H9 (cell line): ENCODE results near the gene NPTX2. TPM values are rescaled to one million over a fixed set of nuclear protein-coding genes. Genes with fewer than 3 reads are reported as not detected.

Source experiments
- DNase-seq: peaks from one replicate; pipeline ENCODE4 v3.0.0-alpha.2; 2017
- H2AFZ ChIP-seq: one replicate; pipeline ENCODE4 v1.6.1; 2013; ENCODE audit warnings: mild to moderate bottlenecking, low read length, control low read depth, moderate library complexity
- H2AK5ac ChIP-seq: 2 replicates; pipeline ENCODE4 v1.6.1; 2013; ENCODE audit warnings: low read length, control low read depth, mixed read lengths; ENCODE audit not compliant: insufficient read length
- H2BK120ac ChIP-seq: one replicate; pipeline ENCODE4 v1.6.1; 2013; ENCODE audit warnings: low read depth, mild to moderate bottlenecking, low read length, control low read depth, inconsistent platforms; ENCODE audit not compliant: poor library complexity, severe bottlenecking
- H2BK12ac ChIP-seq: 2 replicates; pipeline ENCODE4 v1.6.1; 2013; ENCODE audit warnings: low read length, control low read depth, mixed read lengths, low read depth; ENCODE audit not compliant: insufficient read length
- H2BK15ac ChIP-seq: 2 replicates; pipeline ENCODE4 v1.6.1; 2013; ENCODE audit warnings: low read depth, low read length, control low read depth
- H2BK20ac ChIP-seq: one replicate; pipeline ENCODE4 v1.6.1; 2013; ENCODE audit warnings: low read depth, mild to moderate bottlenecking, low read length, control low read depth, inconsistent platforms; ENCODE audit not compliant: poor library complexity, severe bottlenecking
- H2BK5ac ChIP-seq: 2 replicates; pipeline ENCODE4 v1.6.1; 2013; ENCODE audit warnings: low read length, control low read depth, mixed read lengths; ENCODE audit not compliant: insufficient read length
- H3K14ac ChIP-seq: 2 replicates; pipeline ENCODE4 v1.6.1; 2013; ENCODE audit warnings: low read length, control low read depth; ENCODE audit not compliant: insufficient read depth
- H3K18ac ChIP-seq: 2 replicates; pipeline ENCODE4 v1.6.1; 2013; ENCODE audit warnings: low read depth, mild to moderate bottlenecking, mixed read lengths, low read length, control low read depth; ENCODE audit not compliant: insufficient read length
- H3K23ac ChIP-seq: 2 replicates; pipeline ENCODE4 v1.6.1; 2013; ENCODE audit warnings: low read length, control low read depth, mixed read lengths, low read depth; ENCODE audit not compliant: insufficient read length
- H3K23me2 ChIP-seq: 2 replicates; pipeline ENCODE4 v1.6.1; 2013; ENCODE audit warnings: low read depth, mild to moderate bottlenecking, mixed read lengths, low read length, control low read depth; ENCODE audit not compliant: insufficient read length, poor library complexity, severe bottlenecking
- H3K27ac ChIP-seq: 2 replicates; pipeline ENCODE4 v1.5.1; 2013; ENCODE audit warnings: low read length, control low read depth, mixed read lengths, low read depth; ENCODE audit not compliant: insufficient read length
- H3K27me3 ChIP-seq: 2 replicates; pipeline ENCODE4 v1.6.1; 2013; ENCODE audit warnings: low read length, control low read depth, inconsistent platforms; ENCODE audit not compliant: insufficient read depth
- H3K4ac ChIP-seq: 2 replicates; pipeline ENCODE4 v1.6.1; 2013; ENCODE audit warnings: low read depth, mild to moderate bottlenecking, control low read depth, inconsistent platforms, low read length, moderate library complexity
- H3K4me1 ChIP-seq: 2 replicates; pipeline ENCODE4 v1.6.1; 2013; ENCODE audit warnings: low read length, control low read depth, inconsistent platforms; ENCODE audit not compliant: insufficient read depth
- H3K4me2 ChIP-seq: 2 replicates; pipeline ENCODE4 v1.6.1; 2013; ENCODE audit warnings: low read length, control low read depth, mixed read lengths; ENCODE audit not compliant: insufficient read length, insufficient read depth
- H3K56ac ChIP-seq: 2 replicates; pipeline ENCODE4 v1.6.1; 2013; ENCODE audit warnings: low read depth, mild to moderate bottlenecking, mixed read lengths, low read length, control low read depth; ENCODE audit not compliant: insufficient read length
- H3K79me1 ChIP-seq: 2 replicates; pipeline ENCODE4 v1.6.1; 2013; ENCODE audit warnings: low read depth, mild to moderate bottlenecking, moderate library complexity, low read length, control low read depth, inconsistent platforms; ENCODE audit not compliant: insufficient read depth, poor library complexity, severe bottlenecking
- H3K79me2 ChIP-seq: 2 replicates; pipeline ENCODE4 v1.6.1; 2013; ENCODE audit warnings: low read length, control low read depth, inconsistent platforms; ENCODE audit not compliant: insufficient read depth
- H3K9ac ChIP-seq: 2 replicates; pipeline ENCODE4 v1.6.1; 2013; ENCODE audit warnings: low read length, control low read depth, mixed read lengths; ENCODE audit not compliant: insufficient read length; ENCODE audit errors: extremely low read depth
- H3K9me3 ChIP-seq: one replicate; pipeline ENCODE4 v1.6.1; 2013; ENCODE audit warnings: low read depth, low read length, inconsistent platforms; ENCODE audit not compliant: control insufficient read depth
- H3T11ph ChIP-seq: one replicate; pipeline ENCODE4 v1.6.1; 2013; ENCODE audit warnings: mild to moderate bottlenecking, low read length, control low read depth, inconsistent platforms
- H4K20me1 ChIP-seq: one replicate; pipeline ENCODE4 v1.6.1; 2013; ENCODE audit not compliant: control insufficient read depth, insufficient read length, insufficient read depth
- H4K5ac ChIP-seq: 2 replicates; pipeline ENCODE4 v1.6.1; 2013; ENCODE audit warnings: low read depth, mild to moderate bottlenecking, mixed read lengths, low read length, control low read depth; ENCODE audit not compliant: insufficient read length
- H4K8ac ChIP-seq: replicated peaks from 2 replicates; pipeline ENCODE4 v1.6.1; 2013; ENCODE audit warnings: low read length, control low read depth, mixed read lengths, low read depth; ENCODE audit not compliant: insufficient read length
- H4K91ac ChIP-seq: 2 replicates; pipeline ENCODE4 v1.6.1; 2013; ENCODE audit warnings: low read depth, mild to moderate bottlenecking, moderate library complexity, mixed read lengths, low read length, control low read depth; ENCODE audit not compliant: insufficient read length
- H3K27ac Mint-ChIP-seq, 3 experiments: 2 replicates in 2 of 3; 3 replicates in 1 of 3; pipeline ENCODE4 v1.8.0; 2020 to 2021; ENCODE audit warnings: mixed read lengths in 3 of 3, mild to moderate bottlenecking in 1 of 3, moderate library complexity in 1 of 3
- H3K27me3 Mint-ChIP-seq: 2 replicates; pipeline ENCODE4 v1.8.0; 2021; ENCODE audit warnings: low read depth, mild to moderate bottlenecking, moderate library complexity, mixed read lengths
- H3K36me3 Mint-ChIP-seq, 3 experiments: 2 replicates in 2 of 3; 3 replicates in 1 of 3; pipeline ENCODE4 v1.8.0; 2020 to 2021; ENCODE audit warnings: low read depth in 3 of 3, mixed read lengths in 3 of 3; ENCODE audit not compliant: insufficient read depth in 1 of 3
- H3K4me1 Mint-ChIP-seq, 2 experiments: 2 replicates each; pipeline ENCODE4 v1.8.0; 2020; ENCODE audit warnings: mixed read lengths in 2 of 2
- H3K4me3 Mint-ChIP-seq, 2 experiments: 2 replicates in 1 of 2; 3 replicates in 1 of 2; pipeline ENCODE4 v1.8.0; 2020 to 2021; ENCODE audit warnings: mild to moderate bottlenecking in 2 of 2, mixed read lengths in 2 of 2, moderate library complexity in 1 of 2
- H3K9me3 Mint-ChIP-seq, 2 experiments: 2 replicates in 1 of 2; 3 replicates in 1 of 2; pipeline ENCODE4 v1.8.0; 2020; ENCODE audit warnings: mild to moderate bottlenecking in 2 of 2, mixed read lengths in 2 of 2, moderate library complexity in 1 of 2
- CTCF ChIP-seq: fragments of 200-600 bp; sonication (generic); conservative IDR thresholded peaks from 3 replicates; pipeline ENCODE4 v1.8.0; 2021; ENCODE audit warnings: antibody characterized with exemption, mild to moderate bottlenecking
- WGBS: extraction: QIAGEN DNeasy Blood & Tissue Kit; methylation state at CpG from one replicate; pipeline ENCODE4 v1.1.7; 2013; ENCODE audit warnings: missing lambda C conversion rate, low lambda C conversion rate, mixed read lengths; ENCODE audit not compliant: insufficient read length; ENCODE audit errors: extremely low coverage; 5-methylcytosine and 5-hydroxymethylcytosine counted together
- total RNA-seq: library from RNA; stranded (reverse); gene quantifications from 2 replicates; pipeline ENCODE4 v1.2.1, GENCODE V29; 2021

The NPTX2 gene
- total RNA-seq, 1 experiment from 2014 or later = 8.4 TPM

- H2BK15ac ChIP-seq = no peak overlapping the region
- no peak overlapping the region for H4K91ac ChIP-seq
- peaks cover 13% of the 10 kb centered on the region; the same call in 1 of the 2 replicates for H3K27me3 ChIP-seq
- H4K8ac ChIP-seq = no peak overlapping the region
- no peak overlapping the region for H3T11ph ChIP-seq
- Mint-ChIP-seq H3K36me3 (no peaks in the 10 kb centered on the region), H3K27me3 (peaks cover 94% of the 10 kb centered on the region), H3K4me1 (peaks cover 5 to 12% of the 10 kb centered on the region in 2 experiments), H3K9me3 (no peaks in the 10 kb centered on the region), H3K27ac (no peak overlapping the region), H3K4me3 (no peak overlapping the region)
- H3K18ac ChIP-seq = no peak overlapping the region
- H3K4me1 ChIP-seq = peaks cover 3% of the 10 kb centered on the region; the same call in 1 of the 2 replicates
- WGBS = no CpG with 5 or more reads among the region's 14 CpGs
- no peak overlapping the region for H3K4ac ChIP-seq
- H3K14ac ChIP-seq = no peak overlapping the region
- no peak overlapping the region for H2BK120ac ChIP-seq
- no peak for DNase-seq
- H2BK20ac ChIP-seq = no peak overlapping the region
- H2BK5ac ChIP-seq = no peak overlapping the region
- no peak overlapping the region for H3K56ac ChIP-seq
- no peak for TF ChIP-seq CTCF
- H3K9me3 ChIP-seq = no peaks in the 10 kb centered on the region
- no peak overlapping the region for H4K5ac ChIP-seq
- no peak overlapping the region for H3K27ac ChIP-seq
- H3K23me2 ChIP-seq = peaks cover 12% of the 10 kb centered on the region
- H3K4me2 ChIP-seq = no peak overlapping the region
- no peaks in the 10 kb centered on the region for H3K79me2 ChIP-seq
- H3K23ac ChIP-seq = no peak overlapping the region
- no peaks in the 10 kb centered on the region for H3K79me1 ChIP-seq
- H2AFZ ChIP-seq = no peak overlapping the region
- H2AK5ac ChIP-seq = no peak overlapping the region
- H2BK12ac ChIP-seq = no peak overlapping the region
- no peak overlapping the region for H3K9ac ChIP-seq
- no peaks in the 10 kb centered on the region for H4K20me1 ChIP-seq
Measured at GRCh38 chr7:98613601-98614425, 3.3 kb upstream of the NPTX2 start.
